Measurements from ENCODE around the gene HSPA1B.
"Not testable (repeated sequence)": the region's sequence is repeated elsewhere in the genome, so short reads cannot be mapped to it uniquely, and the experiment has no call there.

The HSPA1B gene

DNA sequence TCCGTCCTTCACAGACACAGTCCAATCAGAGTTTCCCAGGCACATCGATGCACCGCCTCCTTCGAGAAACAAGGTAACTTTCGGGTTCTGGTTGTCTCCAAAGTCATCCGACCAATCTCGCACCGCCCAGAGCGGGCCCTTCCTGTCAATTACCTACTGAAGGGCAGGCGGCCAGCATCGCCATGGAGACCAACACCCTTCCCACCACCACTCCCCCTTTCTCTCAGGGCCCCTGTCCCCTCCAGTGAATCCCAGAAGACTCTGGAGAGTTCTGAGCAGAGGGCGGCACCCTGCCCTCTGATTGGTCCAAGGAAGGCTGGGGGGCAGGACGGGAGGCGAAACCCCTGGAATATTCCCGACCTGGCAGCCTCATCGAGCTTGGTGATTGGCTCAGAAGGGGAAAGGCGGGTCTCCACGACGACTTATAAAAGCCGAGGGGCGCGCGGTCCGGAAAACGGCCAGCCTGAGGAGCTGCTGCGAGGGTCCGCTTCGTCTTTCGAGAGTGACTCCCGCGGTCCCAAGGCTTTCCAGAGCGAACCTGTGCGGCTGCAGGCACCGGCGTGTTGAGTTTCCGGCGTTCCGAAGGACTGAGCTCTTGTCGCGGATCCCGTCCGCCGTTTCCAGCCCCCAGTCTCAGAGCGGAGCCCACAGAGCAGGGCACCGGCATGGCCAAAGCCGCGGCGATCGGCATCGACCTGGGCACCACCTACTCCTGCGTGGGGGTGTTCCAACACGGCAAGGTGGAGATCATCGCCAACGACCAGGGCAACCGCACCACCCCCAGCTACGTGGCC, at the start of gene HSPA1B:
HSPA1B (plus strand) TSS at position 453 of the 794 bp plus-strand sequence; CDS start at position 666, 213 bp downstream.
- peak; percentile 99 to 100 (median 100) for DNase-seq

DNA sequence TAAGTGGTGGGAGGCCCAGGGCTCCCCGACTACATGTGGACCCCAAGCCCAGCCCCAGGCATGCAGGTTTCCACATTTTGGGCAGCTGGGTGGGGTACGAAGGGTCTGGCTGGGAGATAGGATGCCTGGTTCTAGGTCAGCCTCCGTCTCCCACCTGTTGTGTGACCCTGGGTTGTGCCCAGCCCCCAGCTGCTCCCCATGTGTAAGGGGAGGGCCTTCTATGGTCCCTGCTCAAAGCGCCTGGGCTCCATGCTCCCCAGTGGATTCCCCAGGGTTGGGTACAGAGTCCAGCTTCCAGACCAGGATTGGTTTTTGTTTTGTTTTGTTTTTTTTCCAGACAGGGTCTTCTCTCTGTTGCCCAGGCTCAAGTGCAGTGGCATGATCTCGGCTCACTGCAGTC, 49.3 kb upstream of the HSPA1B start:
- no peak for DNase-seq

DNA sequence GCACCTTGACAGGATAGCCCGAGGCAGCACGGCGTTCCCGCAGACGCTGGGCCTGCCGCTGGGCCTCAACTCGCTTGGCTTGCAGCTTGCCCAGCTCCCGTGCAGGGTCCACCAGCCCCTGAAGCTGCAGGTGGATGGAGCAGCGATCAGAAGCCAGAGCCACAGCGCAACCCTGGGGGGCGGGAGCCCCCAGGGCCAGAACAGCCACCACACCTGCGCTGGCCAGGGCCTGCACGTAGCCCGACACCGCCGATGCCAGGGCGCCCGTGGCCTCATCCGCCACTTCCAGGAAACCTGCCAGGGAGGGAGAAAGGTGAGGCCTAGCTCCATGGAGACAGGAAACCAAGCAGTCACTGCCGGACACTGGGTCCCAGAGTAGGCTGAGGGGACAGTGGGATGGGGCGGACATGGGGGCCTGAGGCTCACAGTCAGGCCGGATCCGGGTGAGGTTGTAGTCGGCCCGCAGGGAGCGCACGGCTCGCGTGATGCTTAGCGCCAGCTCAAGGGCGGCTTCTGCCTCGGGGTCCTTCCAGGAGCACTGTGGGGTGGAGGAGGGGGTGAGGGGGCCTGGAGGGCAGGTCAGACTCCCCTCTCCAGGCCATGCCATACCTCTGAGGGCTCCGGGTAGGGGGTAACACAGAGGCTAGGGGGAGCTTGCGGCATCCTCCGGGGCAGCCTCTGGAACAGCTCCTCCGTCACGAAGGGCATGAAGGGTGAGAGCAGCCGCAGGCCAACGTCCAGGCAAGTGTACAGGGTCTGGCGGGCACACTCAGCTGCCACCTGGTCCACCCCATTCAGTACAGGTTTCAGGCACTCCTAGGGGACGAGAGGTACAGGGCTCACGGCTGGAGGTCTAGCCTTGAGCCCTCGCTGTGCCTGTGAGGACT, 48.3 kb upstream of the HSPA1B start:
- DNase-seq, result no peak

DNA sequence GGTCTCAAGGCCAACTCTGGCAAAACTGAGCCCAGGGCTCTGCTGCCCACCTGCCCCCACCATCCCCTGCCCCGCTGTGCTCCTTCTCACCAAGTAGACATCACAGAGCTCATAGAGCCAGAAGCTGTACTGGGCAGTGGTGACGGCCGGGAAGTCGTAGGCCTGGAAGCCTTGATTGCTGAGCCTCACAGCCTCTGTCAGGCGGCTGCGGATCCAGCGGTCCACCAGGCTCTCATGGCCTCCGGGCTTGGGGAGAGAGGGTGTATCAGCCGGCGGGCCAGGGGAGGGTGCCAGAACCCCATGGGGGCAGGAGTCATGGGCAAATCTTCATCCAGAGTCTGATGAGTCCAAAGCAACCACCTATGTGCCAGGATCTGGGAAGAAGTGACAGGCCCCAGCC, 47.6 kb upstream of the HSPA1B start:
- DNase-seq, result no peak

DNA sequence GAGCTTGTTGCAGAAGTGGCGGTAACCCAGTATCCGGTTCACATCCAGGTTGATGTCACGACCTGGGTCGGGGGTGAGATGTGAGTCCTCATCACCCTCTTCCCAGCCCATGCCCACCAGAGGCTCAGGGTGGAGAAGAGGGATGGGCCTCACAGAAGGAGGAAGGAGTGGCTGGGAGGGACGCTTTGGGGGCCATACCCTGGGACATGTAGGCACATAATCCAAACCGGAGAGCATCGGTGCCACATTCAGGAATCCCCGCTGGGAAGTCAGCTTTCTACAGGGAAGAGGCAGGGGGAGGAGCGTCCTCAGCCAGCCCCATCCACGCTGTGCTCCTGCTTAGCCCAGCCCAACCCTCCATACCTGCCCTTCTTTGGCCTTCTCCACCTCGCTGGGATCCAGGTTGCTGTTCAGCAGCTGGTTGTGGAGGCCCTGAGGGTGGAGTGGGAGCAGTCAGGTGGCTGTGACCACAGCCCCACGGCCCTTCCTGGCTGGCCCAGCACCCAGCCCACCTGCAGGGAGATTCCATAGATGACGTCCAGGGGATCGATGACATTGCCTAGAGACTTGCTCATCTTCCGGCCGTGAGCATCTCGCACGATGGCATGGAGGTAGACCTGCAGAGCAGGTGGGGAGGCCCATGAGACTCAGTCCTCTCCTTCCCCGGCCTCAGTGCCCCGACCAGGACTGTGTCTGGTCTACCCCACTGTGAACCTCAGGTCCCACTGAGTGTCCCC, 46.9 kb upstream of the HSPA1B start:
- DNase-seq, result no peak

DNA sequence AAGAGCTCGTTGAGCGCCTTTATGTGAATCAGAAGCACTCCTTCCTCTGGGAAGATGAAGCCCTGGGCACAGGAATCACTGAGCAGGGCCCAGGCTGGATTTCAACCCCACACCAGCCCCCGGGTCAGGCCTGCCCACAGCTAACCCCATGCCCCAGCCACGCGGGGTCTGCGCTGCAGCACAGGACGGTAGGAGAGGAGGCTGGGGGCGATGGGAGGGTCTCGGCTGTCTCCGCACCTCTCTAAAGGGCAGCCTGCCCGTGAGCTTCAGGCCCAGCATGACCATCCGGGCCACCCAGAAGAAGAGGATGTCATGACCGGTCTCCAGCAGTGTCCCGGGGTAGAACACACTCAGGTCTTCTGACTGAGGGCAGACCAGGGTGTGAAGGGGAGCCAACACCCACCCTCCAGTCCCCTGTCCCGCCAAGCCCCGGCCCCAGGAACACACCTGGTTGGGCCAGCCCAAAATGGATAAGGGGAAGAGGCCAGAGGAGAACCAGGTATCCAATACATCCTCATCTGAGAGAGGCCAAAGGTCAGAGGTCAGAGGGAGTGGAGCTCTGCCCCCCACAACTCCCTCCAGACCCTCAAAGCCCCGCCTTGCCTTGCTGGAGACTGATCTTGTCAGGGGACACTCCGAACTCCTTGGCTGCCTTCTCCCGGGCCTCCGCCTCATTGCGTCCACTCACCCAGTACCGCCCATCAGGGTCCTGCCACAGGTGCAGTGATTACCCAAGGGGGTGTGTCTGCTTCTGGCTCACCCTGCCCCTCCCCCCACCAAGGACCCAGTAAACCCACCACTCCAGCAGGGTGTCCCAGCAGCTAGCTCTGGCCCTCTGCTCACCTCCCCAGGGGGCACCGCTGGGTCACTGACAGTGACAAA, 46.1 kb upstream of the HSPA1B start:
- DNase-seq, result no peak

DNA sequence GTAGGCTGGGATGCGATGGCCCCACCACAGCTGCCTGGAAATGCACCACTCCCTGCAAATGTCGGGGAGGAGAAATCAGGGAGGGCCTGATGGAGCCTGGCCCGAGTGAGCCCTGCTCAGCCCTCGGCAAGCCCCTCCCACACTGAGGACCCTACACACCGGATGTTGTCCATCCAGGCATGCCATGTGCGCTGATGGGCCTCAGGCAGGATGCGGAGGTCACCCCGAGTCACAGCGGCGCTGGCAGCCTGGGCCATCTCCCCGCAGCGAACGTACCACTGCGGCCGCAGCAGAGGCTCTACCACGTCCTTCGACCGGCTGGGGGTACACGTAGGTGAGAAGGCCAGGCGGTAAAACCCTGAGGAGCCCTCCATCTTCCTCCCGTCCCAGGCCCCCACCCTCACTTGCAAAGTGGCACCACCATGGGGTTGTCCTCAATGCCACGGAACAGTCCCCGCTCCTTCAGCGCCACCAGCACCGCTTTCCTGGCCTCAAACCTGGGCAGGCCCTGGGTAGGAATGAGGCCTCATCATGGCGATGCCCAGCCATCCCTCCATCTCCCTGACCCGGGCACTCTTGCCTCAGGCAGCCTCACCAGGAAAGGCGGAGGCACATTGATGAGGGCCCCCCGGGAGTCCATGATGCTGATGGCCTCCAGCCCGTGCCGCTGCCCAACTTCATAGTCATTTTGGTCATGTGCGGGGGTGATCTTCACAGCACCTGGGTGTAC, 45.2 kb upstream of the HSPA1B start:
- no peak for DNase-seq

DNA sequence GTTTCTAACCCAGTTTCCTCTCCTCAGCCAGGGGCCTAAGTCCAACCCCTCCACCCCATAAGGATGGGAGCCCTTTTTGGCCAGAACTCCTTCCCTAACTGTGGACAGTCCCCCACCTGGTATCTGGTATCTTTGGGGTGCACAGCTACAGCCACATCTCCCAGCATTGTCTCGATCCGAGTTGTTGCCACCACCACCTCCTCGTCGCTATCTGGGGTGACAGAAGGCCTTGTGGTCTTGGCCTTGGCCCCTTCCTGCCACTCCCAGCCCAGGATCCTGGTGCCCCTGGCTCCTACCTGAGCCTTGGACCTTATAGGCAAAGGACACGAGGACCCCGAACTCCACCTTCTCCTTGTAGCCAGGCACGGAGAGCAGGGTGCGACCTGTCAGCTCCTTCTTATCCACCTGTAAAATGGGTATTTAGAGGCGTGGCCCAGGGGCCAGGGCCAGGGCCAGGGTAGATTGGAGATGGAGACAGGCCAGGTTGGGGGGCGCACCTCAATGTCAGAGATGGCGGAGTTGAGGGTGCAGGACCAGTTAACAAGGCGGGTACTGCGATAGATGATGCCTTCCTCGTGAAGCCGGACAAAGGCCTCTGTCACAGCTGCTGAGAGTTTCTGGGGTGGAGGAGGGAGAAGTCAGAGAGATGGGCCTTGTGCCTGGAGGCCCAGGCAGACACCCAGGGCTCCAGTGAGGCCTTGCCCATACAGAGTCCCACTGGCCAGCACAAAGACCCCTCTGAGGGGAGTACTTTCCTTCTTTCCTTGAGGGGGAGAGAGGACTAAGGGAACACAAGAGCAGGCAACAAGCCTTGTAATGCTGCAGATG, 43.2 kb upstream of the HSPA1B start:
- no peak for DNase-seq

DNA sequence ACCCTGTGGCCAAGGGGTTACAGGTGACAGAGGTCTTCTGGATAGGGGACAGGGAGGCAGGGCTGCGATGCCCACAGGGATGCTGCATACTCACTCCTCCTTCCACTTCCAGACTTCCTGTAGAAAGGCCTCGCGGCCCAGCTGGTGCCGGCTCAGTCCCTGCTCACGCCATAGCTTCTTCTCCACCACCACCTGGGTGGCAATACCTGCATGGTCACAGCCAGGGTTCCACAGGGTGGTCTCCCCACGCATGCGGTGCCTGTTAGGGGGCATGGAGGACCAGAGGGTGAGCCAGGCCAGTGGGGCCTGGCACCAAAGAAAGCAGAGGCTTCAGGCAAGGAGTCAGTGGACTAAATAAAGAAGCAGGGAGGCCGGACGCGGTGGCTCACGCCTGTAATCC, 42.1 kb upstream of the HSPA1B start:
- DNase-seq, result no peak

DNA sequence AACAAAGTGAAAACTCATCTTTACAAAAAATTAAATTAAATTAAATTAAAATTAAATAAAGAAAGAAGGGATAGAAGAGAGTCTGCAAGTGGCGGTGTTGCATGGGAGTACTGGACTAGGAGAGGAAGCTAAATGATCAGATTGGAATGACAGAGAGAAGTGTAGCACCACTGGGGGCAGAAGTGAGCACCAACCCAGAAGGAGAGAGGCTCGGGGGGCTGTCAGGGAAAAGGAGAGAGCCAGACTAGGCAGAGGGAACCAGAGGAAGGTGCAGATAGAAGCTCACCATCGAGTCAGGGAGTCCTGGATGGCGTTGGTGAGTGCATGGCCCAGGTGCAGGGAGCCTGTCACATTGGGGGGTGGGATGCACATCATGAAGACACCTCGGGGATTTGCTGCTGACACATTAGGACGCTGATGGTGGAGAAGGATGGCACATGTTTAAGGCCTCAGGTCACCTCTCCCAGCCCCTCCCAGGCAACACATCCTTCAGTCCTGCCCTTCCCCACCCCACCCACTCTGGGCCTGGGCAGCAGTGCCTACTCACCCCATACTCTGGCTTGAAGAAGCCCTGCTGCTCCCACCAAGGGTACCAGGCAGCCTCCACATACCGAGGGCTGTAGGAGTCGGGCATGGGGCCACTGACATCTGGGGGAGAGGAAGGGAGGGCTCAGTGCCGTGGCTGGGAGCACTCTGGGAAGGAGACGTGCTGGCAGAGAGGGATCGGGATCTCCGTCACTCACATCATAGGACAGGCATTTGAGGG, 36.0 kb upstream of the HSPA1B start:
- peak in 2 of 3 experiments; percentile 29 to 45 for DNase-seq

DNA sequence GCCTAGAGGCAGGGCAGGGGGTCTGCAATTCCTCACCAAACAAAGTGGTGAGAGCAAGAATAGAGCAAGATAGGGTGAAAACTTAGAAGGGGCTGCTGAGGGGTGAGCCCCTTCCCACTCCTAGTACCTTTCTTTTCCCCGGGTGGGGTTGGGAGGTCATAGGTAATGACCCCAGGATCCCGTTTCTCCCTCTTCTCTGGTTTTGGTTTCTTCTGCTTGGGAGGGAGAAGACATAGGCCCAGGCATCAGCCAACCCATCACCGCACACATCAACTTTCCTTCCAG, 35.5 kb upstream of the HSPA1B start:
- no peak for DNase-seq

DNA sequence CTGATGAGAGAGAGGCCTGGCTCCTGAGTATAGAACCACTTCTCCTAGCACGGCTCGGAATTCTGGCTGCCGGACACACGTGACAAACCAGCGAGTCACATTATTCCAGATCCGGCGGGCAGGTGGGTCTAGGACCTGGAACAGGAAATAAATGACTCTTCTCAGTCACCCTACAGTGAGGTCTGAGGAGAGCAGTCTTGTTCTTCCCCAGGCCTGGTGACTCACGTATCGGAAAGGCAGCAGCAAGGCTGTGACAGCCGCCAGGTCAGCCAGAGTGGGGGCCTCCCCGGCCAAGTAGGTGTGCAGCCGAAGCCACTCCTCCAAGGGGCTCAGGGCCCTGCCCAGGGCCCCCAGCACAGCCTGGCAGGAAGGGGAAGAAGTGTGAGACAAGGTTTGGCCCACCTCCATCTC, 34.8 kb upstream of the HSPA1B start:
- DNase-seq, result no peak

DNA sequence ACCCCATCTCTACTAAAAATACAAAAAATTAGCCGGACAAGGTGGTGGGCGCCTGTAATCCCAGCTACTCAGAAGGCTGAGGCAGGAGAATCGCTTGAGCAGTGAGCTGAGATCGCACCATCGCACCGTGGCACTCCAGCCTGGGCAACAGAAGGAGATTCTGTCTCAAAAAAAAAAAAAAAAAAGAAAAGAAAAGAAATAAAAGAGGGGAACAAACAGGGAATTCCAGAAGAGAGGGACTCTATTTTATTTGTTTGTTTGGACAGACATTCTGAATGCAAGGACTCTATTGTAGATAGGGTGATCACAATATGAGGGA, 33.7 kb upstream of the HSPA1B start:
- not testable (repeated sequence) for DNase-seq

DNA sequence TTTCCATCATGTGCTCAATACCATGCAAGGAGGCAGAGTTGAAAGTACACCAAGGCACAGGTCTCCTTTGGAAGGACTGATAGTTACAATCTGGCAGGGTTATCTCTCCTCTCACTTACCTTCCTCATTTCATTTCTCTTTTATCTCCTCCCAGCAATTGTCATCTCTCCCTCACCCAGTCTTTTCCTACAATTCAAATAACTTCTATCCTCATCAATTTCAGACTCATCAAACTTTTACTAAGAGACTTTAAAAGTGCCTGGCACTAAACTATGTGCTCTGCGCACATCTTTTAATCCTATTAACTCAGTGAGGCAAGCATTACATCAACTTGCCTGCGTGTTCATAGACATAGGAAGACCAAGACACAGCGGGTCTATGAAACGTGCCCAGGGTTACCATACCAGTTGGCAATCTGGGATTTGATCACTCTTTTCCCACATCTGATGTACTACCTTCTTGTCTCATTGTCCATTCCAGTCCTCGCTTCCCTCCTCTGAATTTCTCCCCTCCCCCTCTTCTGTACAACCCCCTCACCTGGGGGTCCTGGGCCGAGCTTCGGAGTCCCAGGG, 33.2 kb upstream of the HSPA1B start:
- peak in 1 of 3 experiments; percentile 5 for DNase-seq

DNA sequence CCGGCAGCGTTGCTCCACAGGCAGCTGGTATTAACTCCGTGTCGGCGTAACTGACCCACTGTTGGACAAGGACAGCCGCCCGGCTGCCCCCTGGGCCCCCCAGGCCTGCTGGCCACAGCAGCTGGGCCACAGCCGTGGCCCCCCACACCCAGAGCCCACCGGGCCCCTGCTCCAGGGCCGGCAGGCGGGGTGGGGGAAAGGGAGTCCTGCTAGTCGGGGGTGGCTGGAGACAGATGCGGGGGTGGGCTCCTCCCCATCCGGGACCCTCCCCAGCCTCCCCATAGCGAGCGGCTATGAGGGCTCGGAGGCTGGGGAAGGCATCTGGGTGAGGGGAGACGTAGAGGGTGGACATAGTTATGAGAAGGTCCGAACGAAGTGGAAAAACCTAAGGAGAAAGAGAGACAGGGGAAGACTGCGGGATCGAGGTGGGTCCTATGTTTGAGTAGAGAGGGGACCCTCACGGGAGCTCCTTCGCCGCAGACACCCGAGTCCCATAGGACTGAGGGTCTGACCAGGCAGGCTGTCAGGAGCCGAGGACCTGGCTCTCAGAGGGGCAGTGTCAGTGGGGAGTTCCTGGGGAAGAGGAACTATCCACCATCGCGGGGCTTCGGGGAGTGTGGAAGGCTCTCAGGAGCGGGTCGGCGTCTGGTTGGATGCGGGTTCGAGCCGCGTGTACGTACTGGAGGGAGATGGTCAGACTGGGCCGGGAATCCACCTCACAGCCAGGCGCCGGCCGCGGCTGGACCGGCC, 32.5 kb upstream of the HSPA1B start:
- DNase-seq, result no peak

DNA sequence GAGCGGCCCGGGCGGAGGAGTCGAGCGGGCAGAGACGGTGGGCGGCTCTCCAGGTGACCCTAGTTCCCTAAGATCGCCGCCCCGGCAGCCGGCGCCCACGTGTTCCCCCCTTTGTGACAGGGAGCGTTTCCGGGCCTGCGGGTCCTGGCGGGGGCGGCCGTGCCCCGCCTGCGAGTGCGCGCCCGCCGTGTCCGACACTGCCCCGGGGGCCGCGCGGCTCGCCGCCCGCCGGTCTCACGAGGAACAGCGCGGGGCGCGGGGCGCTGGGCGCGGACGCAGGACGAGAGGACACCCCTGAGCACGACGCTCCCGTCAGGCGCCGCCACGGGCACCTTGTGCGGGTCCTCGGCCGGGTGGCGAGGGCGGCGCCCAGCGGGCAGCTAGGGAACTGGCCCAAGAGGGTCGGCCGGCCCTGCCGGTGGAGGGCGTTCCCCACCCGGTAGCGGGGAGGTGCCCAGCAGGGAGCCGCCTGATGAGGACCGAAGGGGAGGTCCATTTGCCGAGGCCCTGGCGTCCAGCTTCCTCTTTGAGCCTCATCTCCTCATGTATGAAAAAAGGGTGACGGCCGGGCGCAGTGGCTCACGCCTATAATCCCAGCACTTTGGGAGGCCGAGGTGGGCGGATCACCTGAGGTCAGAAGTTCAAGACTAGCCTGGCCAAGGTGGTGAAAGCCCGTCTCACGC, 31.8 kb upstream of the HSPA1B start, which contains the start of gene VARS1:
VARS1 (minus strand) TSS at position 137 of the 683 bp plus-strand sequence. CDS start 535 bp downstream, outside the sequence.
- peak; percentile 84 to 94 (median 86) for DNase-seq

DNA sequence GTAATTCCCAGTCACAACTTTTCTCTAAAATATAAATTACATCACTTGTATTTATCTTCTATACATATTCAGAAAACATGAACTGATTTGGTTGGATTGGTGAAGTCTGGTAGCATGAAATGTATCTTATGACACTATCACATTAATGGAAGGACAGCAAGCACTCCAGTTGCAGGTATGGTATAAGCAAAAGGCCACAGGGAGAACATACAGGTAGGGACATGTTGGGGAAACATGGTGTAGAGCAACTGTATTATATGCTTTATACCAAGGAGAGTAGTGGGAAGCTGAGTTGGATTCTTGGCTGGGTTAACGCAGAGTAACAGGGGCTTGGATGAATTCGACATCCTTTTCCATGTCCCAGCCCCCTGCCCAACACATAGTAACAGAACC, 30.5 kb upstream of the HSPA1B start:
- DNase-seq, result no peak

DNA sequence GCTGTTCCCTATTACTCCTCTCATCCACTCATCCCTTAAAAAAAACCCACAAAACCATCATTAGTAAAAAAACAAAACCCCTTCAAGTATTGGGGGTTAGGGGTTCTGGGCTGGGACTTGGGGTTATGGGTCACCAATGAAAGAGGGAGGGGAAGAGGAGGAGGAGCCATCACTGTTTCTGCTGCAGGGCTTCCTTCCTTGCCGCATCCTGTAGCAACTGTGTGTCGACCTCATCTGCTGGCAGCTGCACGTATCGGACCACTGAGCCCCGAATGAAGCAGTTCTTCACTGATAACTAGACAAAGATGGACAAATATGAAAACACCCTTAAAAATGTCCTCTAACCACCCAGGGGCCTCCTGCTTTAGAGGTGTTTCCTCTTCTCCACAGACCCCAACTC, 29.9 kb upstream of the HSPA1B start:
- no peak for DNase-seq
